Gastrocnemius medialis (tissue), 4 donors: Measurements from ENCODE around the gene PIPOX.

ENCODE experiments used
- CTCF ChIP-seq, 5 experiments: fragments of 450-650 bp in 3 of 5; fragments of 200-600 bp in 2 of 5; sonication (generic) in 2 of 5; IDR thresholded peaks in 4 of 5; conservative IDR thresholded peaks in 1 of 5; 1 replicate in 4 of 5; 2 replicates in 1 of 5; pipeline ENCODE4 v1.5.1; 2016 to 2019; ENCODE audit warnings: antibody characterized with exemption in 5 of 5, mild to moderate bottlenecking in 3 of 5, moderate library complexity in 3 of 5
- POLR2A ChIP-seq, 2 donors: fragments of 450-650 bp; IDR thresholded peaks; one replicate each; pipeline ENCODE4 v1.6.1; 2017; ENCODE audit warnings: antibody characterized with exemption in 2 of 2, mild to moderate bottlenecking in 2 of 2, moderate library complexity in 2 of 2

- TF ChIP-seq CTCF (IDR thresholded peaks at IDR 0.05 in 4 of 5, conservative IDR thresholded peaks at IDR 0.05 in 1 of 5) (no peak), POLR2A (IDR thresholded peaks at IDR 0.05) (no peak)
These were observed 47.2 kb downstream of the PIPOX start for GRCh38 chr17:29090108-29090507.
